Vein endothelial cell (primary cell): ENCODE data around the gene TMPRSS12. TPM values are rescaled to one million over a fixed set of nuclear protein-coding genes. Genes with fewer than 3 reads are reported as not detected.

ENCODE experiments used
- small RNA-seq: library from RNA; depleted of rRNA; stranded (forward); fragments of <200 nt; gene quantifications from one replicate; pipeline ENCODE3, GENCODE V24; 2012
- total RNA-seq: library from RNA; depleted of rRNA; stranded (reverse); fragments of >200 nt; gene quantifications from 2 replicates; pipeline ENCODE4 v1.2.3, GENCODE V29; 2012

TMPRSS12 gene
- not detected in 2 replicates for total RNA-seq

DNA sequence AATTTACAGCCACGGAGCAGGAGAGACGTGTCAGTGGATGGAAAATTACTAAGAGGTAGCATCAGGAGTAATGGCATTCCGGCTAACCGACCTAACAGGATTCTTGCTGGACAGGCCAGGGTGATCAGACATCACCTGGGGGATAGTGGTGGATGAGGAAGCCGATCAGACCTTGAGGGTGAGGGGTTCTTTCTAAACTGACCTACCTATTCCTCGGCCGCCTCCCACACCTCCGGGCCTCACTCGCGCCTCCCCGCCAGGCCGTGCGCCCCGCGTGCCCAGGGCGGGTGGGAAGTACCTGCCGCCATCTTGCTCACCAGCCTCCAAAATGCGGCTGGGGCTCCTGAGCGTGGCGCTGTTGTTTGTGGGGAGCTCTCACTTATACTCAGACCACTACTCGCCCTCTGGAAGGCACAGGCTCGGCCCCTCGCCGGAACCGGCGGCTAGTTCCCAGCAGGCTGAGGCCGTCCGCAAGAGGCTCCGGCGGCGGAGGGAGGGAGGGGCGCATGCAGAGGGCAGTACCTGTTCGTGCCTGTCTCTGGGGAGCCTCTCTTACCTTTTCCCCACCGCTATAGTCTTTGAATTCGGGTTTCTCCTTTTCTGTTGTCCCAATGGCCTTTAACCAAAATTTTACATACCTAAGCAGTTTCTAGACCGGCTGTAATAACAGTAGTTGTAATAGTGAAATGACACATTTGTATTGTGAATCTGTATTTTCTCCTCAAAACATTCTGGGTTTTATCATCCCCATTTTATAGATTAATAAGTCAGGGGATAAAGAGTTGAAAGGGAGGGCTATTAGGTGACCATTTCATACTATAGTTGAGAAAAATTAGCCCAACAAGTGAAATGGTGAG, at the start of gene TMPRSS12:
TSS of gene TMPRSS12 (plus strand) at position 290 of the 857 bp plus-strand sequence. CDS start at position 329, 39 bp downstream.

Small RNA genes lying within 50 kb of the gene (small RNA-seq; reads per million reads assigned to genes)
- gene AC013244.2 = not detected
- not detected for gene RN7SL519P

Other genes starting within 250 kb of the TMPRSS12 start
- gene ATF1, start 78.8 kb upstream of the TMPRSS12 start, total RNA-seq = 12.8 and 16.7 TPM in 2 replicates
- gene HIGD1C, start 109.6 kb downstream of the TMPRSS12 start, total RNA-seq = not detected in 2 replicates
- gene SLC11A2, start 183.5 kb downstream of the TMPRSS12 start, total RNA-seq = 39.5 and 41.8 TPM in 2 replicates
- gene LETMD1, start 205.4 kb downstream of the TMPRSS12 start, total RNA-seq = 32.6 and 43.8 TPM in 2 replicates
- 34.0 and 34.3 TPM in 2 replicates for gene CSRNP2, start 240.7 kb downstream of the TMPRSS12 start, total RNA-seq